ENCODE measurements around the gene HPS6.

GRCh38 chr10:102115775-102116174 is 50.6 kb downstream of the HPS6 start:
- TF ChIP-seq CTCF (conservative IDR thresholded peaks at IDR 0.05 in 1 of 2, IDR thresholded peaks at IDR 0.05 in 1 of 2; ENCODE audit: extremely low read depth in 1 of 2, insufficient read depth in 1 of 2, low read depth in 1 of 2, low read length in 2 of 2): no peak
- no peak for TF ChIP-seq EZH2 (IDR thresholded peaks at IDR 0.05; ENCODE audit: borderline replicate concordance, low read length)

All from mammary epithelial cell (primary cell).